A549 (cell line): Measurements from ENCODE around the gene MAML3. TPM values are rescaled to one million over a fixed set of nuclear protein-coding genes. Genes with fewer than 3 reads are reported as not detected.

ENCODE experiments used
- ATAC-seq, 2 experiments: fragments of 200-7000 bp in 1 of 2; fragments of >200 bp in 1 of 2; cut with Nextera tagmentation in 1 of 2; cut with Tn5 transposase in 1 of 2; 3 replicates each; pipeline versions ENCODE4 v1.8.0 to v1.9.1; 2018 to 2020; ENCODE audit warnings: mild to moderate bottlenecking in 1 of 2, moderate library complexity in 1 of 2
- CTCF ChIA-PET: fragments of 300-600 bp; sonication (Branson Sonifier 250); formaldehyde crosslinking; extraction: SDS; loops from one replicate; lab custom pipeline; 2021; ENCODE audit warnings: antibody characterized with exemption, inconsistent platforms; lab: Yijun Ruan, JAX
- POLR2A ChIA-PET: fragments of 350-600 bp; formaldehyde crosslinking; extraction: SDS; loops from one replicate; lab custom pipeline; 2021; ENCODE audit warnings: antibody characterized with exemption, inconsistent platforms; lab: Yijun Ruan, JAX
- DNase-seq, 2 experiments: peaks; one replicate each; pipeline versions ENCODE4 v3.0.0 to v3.0.0-alpha.2; 2011 to 2016; ENCODE audit warnings: low read depth in 1 of 2, low spot score in 1 of 2
- FAIRE-seq: peaks from 2 replicates; lab custom pipeline; 2011; peaks lifted over from hg19 to GRCh38; lab: Jason Lieb, UNC
- H3K27ac ChIP-seq, 2 experiments: fragments of >200 bp; sonication (Bioruptor Twin); formaldehyde crosslinking; 3 replicates each; pipeline ENCODE4 v1.5.1; 2016 to 2017
- H3K4me1 ChIP-seq: fragments of >200 bp; sonication (Bioruptor Twin); formaldehyde crosslinking; 3 replicates; pipeline ENCODE4 v1.6.1; 2016
- H3K4me2 ChIP-seq: fragments of >200 bp; sonication (Bioruptor Twin); formaldehyde crosslinking; 3 replicates; pipeline ENCODE4 v1.6.1; 2016
- H3K4me3 ChIP-seq: fragments of >200 bp; sonication (Bioruptor Twin); formaldehyde crosslinking; 3 replicates; pipeline ENCODE4 v1.5.1; 2016
- H3K9me3 ChIP-seq: fragments of >200 bp; sonication (Bioruptor Twin); formaldehyde crosslinking; 3 replicates; pipeline ENCODE4 v1.6.1; 2016
- CBX8 ChIP-seq: fragments of 200-600 bp; sonication (generic); IDR thresholded peaks from 2 replicates; pipeline ENCODE4 v1.6.1; 2016
- CHD4 ChIP-seq: fragments of 200-600 bp; sonication (generic); IDR thresholded peaks from 2 replicates; pipeline ENCODE4 v1.6.1; 2016; ENCODE audit warnings: antibody characterized with exemption, mild to moderate bottlenecking, borderline replicate concordance
- EHF ChIP-seq: fragments of 250-450 bp; sonication (Bioruptor Pico); IDR thresholded peaks from 2 replicates; pipeline ENCODE4 v1.5.0; 2020; ENCODE audit warnings: mild to moderate bottlenecking
- EHMT2 ChIP-seq: fragments of 200-600 bp; sonication (generic); IDR thresholded peaks from 2 replicates; pipeline ENCODE4 v1.6.1; 2016; ENCODE audit warnings: antibody characterized with exemption, low read depth, mild to moderate bottlenecking, moderate library complexity
- FOXS1 ChIP-seq: fragments of 250-450 bp; sonication (Bioruptor Pico); IDR thresholded peaks from 2 replicates; pipeline ENCODE4 v1.5.0; 2020; ENCODE audit warnings: mild to moderate bottlenecking, moderate library complexity
- GATA3 ChIP-seq: IDR thresholded peaks from 2 replicates; pipeline ENCODE4 v1.6.1; 2012; ENCODE audit warnings: borderline replicate concordance
- HDAC2 ChIP-seq: fragments of 200-600 bp; sonication (generic); IDR thresholded peaks from 2 replicates; pipeline ENCODE4 v1.6.1; 2016
- HOXA7 ChIP-seq: fragments of 250-450 bp; sonication (Bioruptor Pico); IDR thresholded peaks from 2 replicates; pipeline ENCODE4 v1.5.0; 2020; ENCODE audit warnings: mild to moderate bottlenecking, moderate library complexity
- HOXB13 ChIP-seq: fragments of 250-450 bp; sonication (Bioruptor Pico); IDR thresholded peaks from 2 replicates; pipeline ENCODE4 v1.5.0; 2020; ENCODE audit warnings: low read depth, mild to moderate bottlenecking, moderate library complexity
- KDM5A ChIP-seq: fragments of 200-600 bp; sonication (generic); IDR thresholded peaks from 2 replicates; pipeline ENCODE4 v1.6.1; 2016; ENCODE audit warnings: antibody characterized with exemption, mild to moderate bottlenecking
- NFE2L2 ChIP-seq: fragments of 150-350 bp; conservative IDR thresholded peaks from 2 replicates; pipeline ENCODE4 v1.6.1; 2014; ENCODE audit warnings: low read length
- PHF8 ChIP-seq: fragments of 200-600 bp; sonication (generic); IDR thresholded peaks from 2 replicates; pipeline ENCODE4 v1.6.1; 2016; ENCODE audit warnings: low read depth, mild to moderate bottlenecking, antibody characterized with exemption, moderate library complexity, borderline replicate concordance
- RAD21 ChIP-seq, 2 experiments: fragments of >200 bp in 1 of 2; sonication (Bioruptor Twin) in 1 of 2; formaldehyde crosslinking in 1 of 2; IDR thresholded peaks in 1 of 2; conservative IDR thresholded peaks in 1 of 2; 2 replicates in 1 of 2; 3 replicates in 1 of 2; pipeline ENCODE4 v1.6.1; 2012 to 2018; ENCODE audit warnings: inconsistent platforms in 1 of 2
- RFX5 ChIP-seq: fragments of 450-650 bp; IDR thresholded peaks from 2 replicates; pipeline ENCODE4 v1.7.1; 2014; ENCODE audit warnings: antibody characterized with exemption, mild to moderate bottlenecking, moderate library complexity
- RNF2 ChIP-seq: fragments of 200-600 bp; sonication (generic); IDR thresholded peaks from 2 replicates; pipeline ENCODE4 v1.6.1; 2016; ENCODE audit warnings: low read depth, mild to moderate bottlenecking, antibody characterized with exemption, moderate library complexity, borderline replicate concordance
- SREBF2 ChIP-seq: fragments of 450-650 bp; IDR thresholded peaks from 2 replicates; pipeline ENCODE4 v1.6.1; 2014; ENCODE audit warnings: mild to moderate bottlenecking, moderate library complexity
- TP53 ChIP-seq: fragments of 250-450 bp; sonication (Bioruptor Pico); IDR thresholded peaks from 2 replicates; pipeline ENCODE4 v1.5.0; 2021; ENCODE audit warnings: mild to moderate bottlenecking, moderate library complexity
- ZC3H11A ChIP-seq: fragments of 450-650 bp; IDR thresholded peaks from 2 replicates; pipeline ENCODE4 v1.6.1; 2014; ENCODE audit warnings: antibody characterized with exemption, mild to moderate bottlenecking
- ZNF302 ChIP-seq: fragments of 250-450 bp; sonication (Bioruptor Pico); IDR thresholded peaks from 2 replicates; pipeline ENCODE4 v1.9.0; 2021; ENCODE audit warnings: inconsistent platforms, mild to moderate bottlenecking, moderate library complexity
- ZSCAN20 ChIP-seq: fragments of 250-450 bp; sonication (Bioruptor Pico); IDR thresholded peaks from 2 replicates; pipeline ENCODE4 v1.8.0; 2022; ENCODE audit warnings: mild to moderate bottlenecking, moderate library complexity
- WGBS: methylation state at CpG from one replicate; pipeline ENCODE4 v1.1.6; 2017; ENCODE audit errors: missing lambda C conversion rate; 5-methylcytosine and 5-hydroxymethylcytosine counted together
- polyA plus RNA-seq, 4 experiments: library from polyadenylated mRNA; depleted of rRNA in 3 of 4; stranded (reverse); fragments of >200 nt; fragmentation: RNase III in 1 of 4; extraction: RNeasy Plus Mini Kit Qiagen cat#74134 plus additional on column Dnase treatment in 1 of 4; gene quantifications; 2 replicates in 3 of 4; 3 replicates in 1 of 4; pipeline ENCODE4 v1.2.3, GENCODE V29; 2011 to 2017
- TF ChIP-seq, protein P1 (sequence below): fragments of >200 bp; sonication (Bioruptor Twin); formaldehyde crosslinking; IDR thresholded peaks from 3 replicates; pipeline ENCODE4 v1.5.1; 2016
- TF ChIP-seq, protein P2 (sequence below): IDR thresholded peaks from 2 replicates; pipeline ENCODE4 v1.6.1; 2012
- TF ChIP-seq, protein P3 (sequence below): fragments of >200 bp; sonication (Bioruptor Twin); formaldehyde crosslinking; IDR thresholded peaks from 2 replicates; pipeline ENCODE4 v1.6.1; 2016
- TF ChIP-seq, protein P4 (sequence below): fragments of 150-350 bp; IDR thresholded peaks from 2 replicates; pipeline ENCODE4 v1.6.1; 2014; ENCODE audit warnings: low read depth, mild to moderate bottlenecking, low read length
- TF ChIP-seq, protein P5 (sequence below): fragments of 450-650 bp; IDR thresholded peaks from 2 replicates; pipeline ENCODE4 v1.6.1; 2014; ENCODE audit warnings: antibody characterized with exemption
- TF ChIP-seq, protein P6 (sequence below): fragments of >200 bp; sonication (Bioruptor Twin); formaldehyde crosslinking; IDR thresholded peaks from 3 replicates; pipeline ENCODE4 v1.6.1; 2016

The MAML3 gene
- polyA plus RNA-seq, 2 of the 4 experiments (the other 2 are of a cell fraction), result 9.0 to 22.2 TPM

DNA sequence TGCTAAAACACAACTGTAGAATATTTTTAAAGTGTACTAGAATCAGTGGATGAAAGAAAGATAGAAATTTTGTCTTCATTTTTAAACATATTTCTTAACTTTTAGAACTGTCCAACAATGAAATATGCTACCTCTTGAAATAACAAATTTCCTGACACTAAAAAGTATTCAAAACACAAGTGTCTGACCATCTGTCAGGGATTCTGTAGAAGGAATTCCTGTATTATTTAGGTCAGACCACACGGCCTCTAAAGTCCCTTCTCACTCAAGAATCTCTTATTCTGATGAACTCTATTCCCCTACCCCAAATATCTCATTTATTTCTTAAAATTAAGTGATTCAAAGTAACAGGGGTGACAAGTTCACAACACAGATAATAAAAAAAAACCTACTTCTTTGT is 99.1 kb downstream of the MAML3 start:
- FAIRE-seq, result no peak
- TF ChIP-seq SREBF2, result no peak
- no peak for TF ChIP-seq HDAC2
- TF ChIP-seq, protein P1, sequence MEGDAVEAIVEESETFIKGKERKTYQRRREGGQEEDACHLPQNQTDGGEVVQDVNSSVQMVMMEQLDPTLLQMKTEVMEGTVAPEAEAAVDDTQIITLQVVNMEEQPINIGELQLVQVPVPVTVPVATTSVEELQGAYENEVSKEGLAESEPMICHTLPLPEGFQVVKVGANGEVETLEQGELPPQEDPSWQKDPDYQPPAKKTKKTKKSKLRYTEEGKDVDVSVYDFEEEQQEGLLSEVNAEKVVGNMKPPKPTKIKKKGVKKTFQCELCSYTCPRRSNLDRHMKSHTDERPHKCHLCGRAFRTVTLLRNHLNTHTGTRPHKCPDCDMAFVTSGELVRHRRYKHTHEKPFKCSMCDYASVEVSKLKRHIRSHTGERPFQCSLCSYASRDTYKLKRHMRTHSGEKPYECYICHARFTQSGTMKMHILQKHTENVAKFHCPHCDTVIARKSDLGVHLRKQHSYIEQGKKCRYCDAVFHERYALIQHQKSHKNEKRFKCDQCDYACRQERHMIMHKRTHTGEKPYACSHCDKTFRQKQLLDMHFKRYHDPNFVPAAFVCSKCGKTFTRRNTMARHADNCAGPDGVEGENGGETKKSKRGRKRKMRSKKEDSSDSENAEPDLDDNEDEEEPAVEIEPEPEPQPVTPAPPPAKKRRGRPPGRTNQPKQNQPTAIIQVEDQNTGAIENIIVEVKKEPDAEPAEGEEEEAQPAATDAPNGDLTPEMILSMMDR, result no peak
- TF ChIP-seq, all 56 proteins: peak for 0
- no peak overlapping the region for H3K4me3 ChIP-seq
- no peak for ATAC-seq
- H3K4me1 ChIP-seq, result peaks cover 97% of the 10 kb centered on the region
- no peaks in the 10 kb centered on the region for H3K9me3 ChIP-seq
- WGBS, result 53% methylated on average over 1 of the region's 1 CpG
- ChIA-PET POLR2A (no interaction called here), CTCF (interaction anchor here (0.6 to 1.1 kb wide), 2 partner anchors 306 to 676 kb away, joined by 3 to 4 read pairs; no protein-coding TSS in a partner anchor)
- peak overlapping the region; percentile 87 to 91 for H3K27ac ChIP-seq
- no peak for DNase-seq
- H3K4me2 ChIP-seq, result peak overlapping the region; percentile 42; the same call in 2 of the 3 replicates

DNA sequence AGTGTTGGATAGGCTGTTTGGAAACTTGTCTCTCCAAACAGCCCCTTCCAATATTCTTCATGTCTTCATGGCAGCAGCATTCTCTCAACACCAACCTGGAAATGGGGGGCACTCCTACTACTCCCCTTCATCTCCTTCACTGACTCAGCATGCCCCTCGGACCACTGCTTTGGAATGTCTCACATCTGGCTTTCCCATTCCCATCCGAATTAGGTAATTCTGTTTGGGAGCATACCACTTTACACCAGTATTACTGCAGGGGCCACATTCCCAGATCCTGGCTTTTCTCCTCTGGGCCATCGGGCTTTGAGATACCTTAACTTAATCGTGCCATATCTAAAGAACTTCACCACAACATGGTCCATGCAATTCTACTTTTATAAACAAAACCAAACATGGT is 100.8 kb downstream of the MAML3 start:
- TF ChIP-seq EHF (CRISPR knock-in tag), result no peak
- TF ChIP-seq RNF2, result no peak
- no peak for TF ChIP-seq ZSCAN20 (CRISPR knock-in tag)
- no peak for TF ChIP-seq HOXA7 (CRISPR knock-in tag)
- TF ChIP-seq TP53 (CRISPR knock-in tag), result no peak
- no peak for TF ChIP-seq PHF8
- no peak for TF ChIP-seq KDM5A
- no peak for TF ChIP-seq HOXB13 (CRISPR knock-in tag)
- no peak for TF ChIP-seq EHMT2
- TF ChIP-seq, protein P2, sequence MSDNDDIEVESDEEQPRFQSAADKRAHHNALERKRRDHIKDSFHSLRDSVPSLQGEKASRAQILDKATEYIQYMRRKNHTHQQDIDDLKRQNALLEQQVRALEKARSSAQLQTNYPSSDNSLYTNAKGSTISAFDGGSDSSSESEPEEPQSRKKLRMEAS, result no peak
- TF ChIP-seq RFX5, result no peak
- ATAC-seq, result no peak
- Histone ChIP-seq H3K4me1 (peaks cover 91% of the 10 kb centered on the region), H3K27ac (peak overlapping the region; percentile 88 to 91), H3K4me3 (no peak overlapping the region), H3K9me3 (no peaks in the 10 kb centered on the region), H3K4me2 (0 out of 3 replicates have a peak overlapping the region, but pooled peaks have one; percentile 25)
- 85% methylated on average over 4 of the region's 4 CpGs for WGBS
- CTCF ChIA-PET, result interaction anchor here (1.6 to 4.7 kb wide), 2 partner anchors 30 to 40 kb away, joined by 3 to 26 read pairs; no protein-coding TSS in a partner anchor
- POLR2A ChIA-PET, result no interaction called here
- no peak for FAIRE-seq
- no peak for DNase-seq

DNA sequence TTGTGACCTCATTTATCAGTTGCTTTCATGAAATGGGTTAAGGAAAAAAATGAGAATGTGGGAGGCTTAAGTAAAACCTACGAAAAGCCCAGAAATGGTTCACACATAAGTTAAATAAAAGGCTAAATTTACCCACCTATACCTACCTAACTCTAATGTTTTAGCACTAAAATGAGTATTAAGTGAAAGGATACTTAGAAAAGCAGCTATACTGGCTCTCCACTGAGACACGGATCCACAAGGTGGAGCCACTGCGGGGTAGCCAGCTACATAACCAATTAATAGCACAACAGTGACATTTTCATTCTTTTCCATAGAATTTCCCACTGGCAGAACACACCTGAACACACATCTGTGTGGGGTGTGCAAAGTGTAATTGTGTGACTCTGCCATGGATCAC is 101.9 kb downstream of the MAML3 start:
- Histone ChIP-seq H3K4me1 (peaks cover 91% of the 10 kb centered on the region), H3K4me2 (peak overlapping the region; percentile 15; the same call in 2 of the 3 replicates), H3K27ac (peak overlapping the region; percentile 88 to 91), H3K4me3 (no peak overlapping the region), H3K9me3 (no peaks in the 10 kb centered on the region)
- ChIA-PET CTCF (interaction anchor here (0.7 to 4.7 kb wide), 13 partner anchors 14 to 205 kb away, joined by 3 to 26 read pairs (median 3); no protein-coding TSS in a partner anchor), POLR2A (interaction anchor here (1.0 kb wide), 1 partner anchor 44 kb away, joined by 3 read pairs; no protein-coding TSS in a partner anchor)
- 49% methylated on average over 3 of the region's 3 CpGs for WGBS
- FAIRE-seq, result no peak
- DNase-seq, result peak in 1 of 2 experiments; percentile 51
- ATAC-seq, result no peak
- TF ChIP-seq ZC3H11A (no peak), CBX8 (no peak), EHMT2 (no peak), ZNF302 (CRISPR knock-in tag) (no peak), GATA3 (no peak), EHF (CRISPR knock-in tag) (no peak), FOXS1 (CRISPR knock-in tag) (no peak), NFE2L2 (no peak), RAD21 (conservative IDR thresholded peaks at IDR 0.05 in 1 of 2, IDR thresholded peaks at IDR 0.05 in 1 of 2) (peak; percentile 57 to 59), CHD4 (no peak)
- TF ChIP-seq, protein P3, sequence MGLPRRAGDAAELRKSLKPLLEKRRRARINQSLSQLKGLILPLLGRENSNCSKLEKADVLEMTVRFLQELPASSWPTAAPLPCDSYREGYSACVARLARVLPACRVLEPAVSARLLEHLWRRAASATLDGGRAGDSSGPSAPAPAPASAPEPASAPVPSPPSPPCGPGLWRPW, result no peak
- TF ChIP-seq, protein P4, sequence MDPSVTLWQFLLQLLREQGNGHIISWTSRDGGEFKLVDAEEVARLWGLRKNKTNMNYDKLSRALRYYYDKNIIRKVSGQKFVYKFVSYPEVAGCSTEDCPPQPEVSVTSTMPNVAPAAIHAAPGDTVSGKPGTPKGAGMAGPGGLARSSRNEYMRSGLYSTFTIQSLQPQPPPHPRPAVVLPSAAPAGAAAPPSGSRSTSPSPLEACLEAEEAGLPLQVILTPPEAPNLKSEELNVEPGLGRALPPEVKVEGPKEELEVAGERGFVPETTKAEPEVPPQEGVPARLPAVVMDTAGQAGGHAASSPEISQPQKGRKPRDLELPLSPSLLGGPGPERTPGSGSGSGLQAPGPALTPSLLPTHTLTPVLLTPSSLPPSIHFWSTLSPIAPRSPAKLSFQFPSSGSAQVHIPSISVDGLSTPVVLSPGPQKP, result no peak
- TF ChIP-seq, protein P1, result peak; percentile 46; the same call in 2 of the 3 replicates
- TF ChIP-seq, protein P5, sequence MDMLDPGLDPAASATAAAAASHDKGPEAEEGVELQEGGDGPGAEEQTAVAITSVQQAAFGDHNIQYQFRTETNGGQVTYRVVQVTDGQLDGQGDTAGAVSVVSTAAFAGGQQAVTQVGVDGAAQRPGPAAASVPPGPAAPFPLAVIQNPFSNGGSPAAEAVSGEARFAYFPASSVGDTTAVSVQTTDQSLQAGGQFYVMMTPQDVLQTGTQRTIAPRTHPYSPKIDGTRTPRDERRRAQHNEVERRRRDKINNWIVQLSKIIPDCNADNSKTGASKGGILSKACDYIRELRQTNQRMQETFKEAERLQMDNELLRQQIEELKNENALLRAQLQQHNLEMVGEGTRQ, result no peak
- TF ChIP-seq, protein P6, sequence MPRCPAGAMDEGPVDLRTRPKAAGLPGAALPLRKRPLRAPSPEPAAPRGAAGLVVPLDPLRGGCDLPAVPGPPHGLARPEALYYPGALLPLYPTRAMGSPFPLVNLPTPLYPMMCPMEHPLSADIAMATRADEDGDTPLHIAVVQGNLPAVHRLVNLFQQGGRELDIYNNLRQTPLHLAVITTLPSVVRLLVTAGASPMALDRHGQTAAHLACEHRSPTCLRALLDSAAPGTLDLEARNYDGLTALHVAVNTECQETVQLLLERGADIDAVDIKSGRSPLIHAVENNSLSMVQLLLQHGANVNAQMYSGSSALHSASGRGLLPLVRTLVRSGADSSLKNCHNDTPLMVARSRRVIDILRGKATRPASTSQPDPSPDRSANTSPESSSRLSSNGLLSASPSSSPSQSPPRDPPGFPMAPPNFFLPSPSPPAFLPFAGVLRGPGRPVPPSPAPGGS, result no peak
